Keratinocyte (primary cell): ENCODE results near the gene ARHGAP19. TPM values are rescaled to one million over a fixed set of nuclear protein-coding genes. Genes with fewer than 3 reads are reported as not detected.

Source experiments
- DNase-seq: peaks from one replicate; pipeline ENCODE4 v3.0.0-alpha.2; 2011; ENCODE audit warnings: low read depth, missing footprints, low spot score
- FAIRE-seq: peaks from 2 replicates; lab custom pipeline; 2011; peaks lifted over from hg19 to GRCh38; lab: Jason Lieb, UNC
- H2AFZ ChIP-seq: 2 replicates; pipeline ENCODE4 v1.6.0; 2012; ENCODE audit warnings: low read length, control low read depth, inconsistent platforms; ENCODE audit not compliant: control insufficient read depth
- H3K27ac ChIP-seq: 2 replicates; pipeline ENCODE4 v1.5.1; 2011; ENCODE audit warnings: low read length; ENCODE audit not compliant: control insufficient read depth, insufficient read depth
- H3K27me3 ChIP-seq: 3 replicates; pipeline ENCODE4 v1.6.0; 2011; ENCODE audit warnings: low read length; ENCODE audit not compliant: control insufficient read depth, insufficient read depth; ENCODE audit errors: extremely low read depth
- H3K36me3 ChIP-seq, 2 experiments: 2 replicates in 1 of 2; 3 replicates in 1 of 2; pipeline ENCODE4 v1.5.1; 2011; ENCODE audit warnings: low read length in 2 of 2, mild to moderate bottlenecking in 1 of 2; ENCODE audit not compliant: control insufficient read depth in 2 of 2, insufficient read depth in 2 of 2; ENCODE audit errors: extremely low read depth in 1 of 2
- H3K4me1 ChIP-seq: 3 replicates; pipeline ENCODE4 v1.5.1; 2011; ENCODE audit warnings: low read length; ENCODE audit not compliant: control insufficient read depth, insufficient read depth; ENCODE audit errors: extremely low read depth
- H3K4me2 ChIP-seq: 3 replicates; pipeline ENCODE4 v1.6.0; 2011; ENCODE audit warnings: low read depth, low read length; ENCODE audit not compliant: control insufficient read depth, insufficient read depth; ENCODE audit errors: extremely low read depth
- H3K4me3 ChIP-seq, 3 experiments: fragments of 200-600 bp in 1 of 3; sonication (generic) in 1 of 3; 2 replicates in 2 of 3; 3 replicates in 1 of 3; pipeline ENCODE4 v1.5.1; 2011 to 2016; ENCODE audit warnings: low read length in 3 of 3, mild to moderate bottlenecking in 3 of 3, control low read depth in 2 of 3, inconsistent platforms in 1 of 3, low read depth in 1 of 3, mixed read lengths in 1 of 3, mixed run types in 1 of 3, moderate library complexity in 1 of 3; ENCODE audit not compliant: control insufficient read depth in 2 of 3, insufficient read depth in 2 of 3; ENCODE audit errors: extremely low read depth in 1 of 3
- H3K79me2 ChIP-seq: 2 replicates; pipeline ENCODE4 v1.6.0; 2012; ENCODE audit warnings: low read length; ENCODE audit not compliant: control insufficient read depth, insufficient read depth
- H3K9ac ChIP-seq: 3 replicates; pipeline ENCODE4 v1.6.0; 2011; ENCODE audit warnings: low read length; ENCODE audit not compliant: control insufficient read depth, insufficient read depth; ENCODE audit errors: extremely low read depth
- H3K9me1 ChIP-seq: 3 replicates; pipeline ENCODE4 v1.6.0; 2011; ENCODE audit warnings: low read length; ENCODE audit not compliant: control insufficient read depth, insufficient read depth; ENCODE audit errors: extremely low read depth
- H3K9me3 ChIP-seq: 2 replicates; pipeline ENCODE4 v1.5.1; 2012; ENCODE audit warnings: low read depth, low read length; ENCODE audit not compliant: control insufficient read depth
- H4K20me1 ChIP-seq: 3 replicates; pipeline ENCODE4 v1.6.0; 2011; ENCODE audit warnings: low read length; ENCODE audit not compliant: control insufficient read depth, insufficient read depth; ENCODE audit errors: extremely low read depth
- EZH2 ChIP-seq: IDR thresholded peaks from one replicate; pipeline ENCODE4 v1.6.1; 2012; ENCODE audit warnings: inconsistent platforms, mild to moderate bottlenecking, low read length, moderate library complexity
- dilution Hi-C: fragments of 300-500 bp; cut with MboI; formaldehyde crosslinking; loops from one replicate; pipeline ENCODE4 v1.7.0; 2020; ENCODE audit warnings: low sequenced_read_pairs; ENCODE audit not compliant: extremely low pct_ligation_motif_present
- polyA plus RNA-seq, 5 experiments: library from polyadenylated mRNA; depleted of rRNA in 3 of 5; stranded (reverse) in 3 of 5; stranded (forward) in 1 of 5; unstranded in 1 of 5; fragments of >200 nt; gene quantifications; 1 replicate in 1 of 5; 2 replicates in 3 of 5; 3 replicates in 1 of 5; pipeline versions ENCODE4 v1.2.1 to v1.2.3, GENCODE V29; 2011 to 2012; ENCODE audit warnings: missing spikeins in 2 of 5, low read depth in 1 of 5, low replicate concordance in 1 of 5
- TF ChIP-seq, protein P1 (sequence below), 3 experiments: IDR thresholded peaks in 1 of 3; conservative IDR thresholded peaks in 1 of 3; optimal IDR thresholded peaks in 1 of 3; 2 replicates in 2 of 3; 3 replicates in 1 of 3; pipeline versions ENCODE3 to v1.5.1; 2011; ENCODE audit warnings: low read length in 3 of 3, mild to moderate bottlenecking in 3 of 3, moderate library complexity in 2 of 3, control low read depth in 1 of 3, inconsistent platforms in 1 of 3; ENCODE audit not compliant: insufficient read depth in 2 of 3; ENCODE audit errors: extremely low read depth in 1 of 3

Gene ARHGAP19
- polyA plus RNA-seq, 1 donor (not counting 4 experiments of a cell fraction or from before 2014, with no cell fraction given) = 7.5 TPM

DNA sequence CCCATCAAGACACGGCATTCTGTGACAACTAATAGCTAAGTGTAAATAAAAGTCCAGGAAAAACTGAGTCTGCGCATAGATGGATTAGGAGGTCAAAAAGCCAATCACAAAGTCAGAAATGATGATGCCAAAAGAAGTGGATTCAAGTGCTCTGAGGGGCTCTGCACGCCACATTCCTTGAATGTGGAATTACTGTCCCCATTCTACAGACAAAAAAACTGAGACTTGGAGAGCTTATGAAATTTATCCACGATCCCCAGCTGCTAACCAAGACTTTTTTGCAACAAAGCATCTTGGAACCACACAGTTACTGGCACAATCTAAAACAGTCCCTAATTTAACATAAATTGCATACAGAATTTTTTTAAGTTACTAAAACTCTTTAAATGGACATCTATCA lies 57.1 kb downstream of the ARHGAP19 start:
- FAIRE-seq = no peak
- no peak overlapping the region for H3K9ac ChIP-seq

DNA sequence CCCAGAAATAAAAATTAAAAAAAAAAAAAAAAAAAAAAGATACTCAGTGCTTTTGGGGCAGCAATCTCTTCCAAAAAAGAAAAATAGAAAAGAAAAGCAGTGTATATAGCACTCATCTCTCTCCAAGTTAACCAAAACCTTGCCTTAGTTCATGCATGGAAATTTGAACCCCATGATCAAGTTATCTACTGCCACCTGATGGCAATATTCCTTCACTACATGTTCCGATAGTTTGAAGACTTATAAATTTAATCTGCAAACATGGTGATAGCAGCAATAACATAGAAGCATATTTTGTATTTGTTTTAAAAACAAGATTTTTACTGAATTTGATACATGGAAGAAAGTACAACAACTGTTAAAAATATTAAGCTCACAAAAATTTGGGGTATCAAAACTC lies 58.0 kb downstream of the ARHGAP19 start:
- H3K79me2 ChIP-seq = no peaks in the 10 kb centered on the region
- no peaks in the 10 kb centered on the region for H4K20me1 ChIP-seq
- DNase-seq (no peak), FAIRE-seq (peak; percentile 34)
- no peak overlapping the region for H3K27ac ChIP-seq
- no peaks in the 10 kb centered on the region for H3K9me3 ChIP-seq
- no peak overlapping the region for H2AFZ ChIP-seq
- TF ChIP-seq EZH2 = no peak
- TF ChIP-seq, protein P1, sequence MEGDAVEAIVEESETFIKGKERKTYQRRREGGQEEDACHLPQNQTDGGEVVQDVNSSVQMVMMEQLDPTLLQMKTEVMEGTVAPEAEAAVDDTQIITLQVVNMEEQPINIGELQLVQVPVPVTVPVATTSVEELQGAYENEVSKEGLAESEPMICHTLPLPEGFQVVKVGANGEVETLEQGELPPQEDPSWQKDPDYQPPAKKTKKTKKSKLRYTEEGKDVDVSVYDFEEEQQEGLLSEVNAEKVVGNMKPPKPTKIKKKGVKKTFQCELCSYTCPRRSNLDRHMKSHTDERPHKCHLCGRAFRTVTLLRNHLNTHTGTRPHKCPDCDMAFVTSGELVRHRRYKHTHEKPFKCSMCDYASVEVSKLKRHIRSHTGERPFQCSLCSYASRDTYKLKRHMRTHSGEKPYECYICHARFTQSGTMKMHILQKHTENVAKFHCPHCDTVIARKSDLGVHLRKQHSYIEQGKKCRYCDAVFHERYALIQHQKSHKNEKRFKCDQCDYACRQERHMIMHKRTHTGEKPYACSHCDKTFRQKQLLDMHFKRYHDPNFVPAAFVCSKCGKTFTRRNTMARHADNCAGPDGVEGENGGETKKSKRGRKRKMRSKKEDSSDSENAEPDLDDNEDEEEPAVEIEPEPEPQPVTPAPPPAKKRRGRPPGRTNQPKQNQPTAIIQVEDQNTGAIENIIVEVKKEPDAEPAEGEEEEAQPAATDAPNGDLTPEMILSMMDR (optimal IDR thresholded peaks at IDR 0.05 in 1 of 3, IDR thresholded peaks at IDR 0.05 in 1 of 3, conservative IDR thresholded peaks at IDR 0.05 in 1 of 3; ENCODE audit: extremely low read depth in 1 of 3, insufficient read depth in 2 of 3, low read length in 3 of 3) = peak in 2 of 3 experiments; percentile 22 to 53
- no peaks in the 10 kb centered on the region for H3K4me1 ChIP-seq
- H3K4me3 ChIP-seq = no peak overlapping the region
- H3K9ac ChIP-seq = no peak overlapping the region
- dilution Hi-C loops = no loop called here
- no peaks in the 10 kb centered on the region for H3K36me3 ChIP-seq
- H3K27me3 ChIP-seq = no peaks in the 10 kb centered on the region
- H3K9me1 ChIP-seq = no peaks in the 10 kb centered on the region
- H3K4me2 ChIP-seq = no peak overlapping the region

More for the DNA sequence above, 57.1 kb downstream of the ARHGAP19 start:
- Histone ChIP-seq H3K9me3 (no peaks in the 10 kb centered on the region), H2AFZ (no peak overlapping the region), H3K27me3 (no peaks in the 10 kb centered on the region), H3K4me1 (no peaks in the 10 kb centered on the region), H4K20me1 (no peaks in the 10 kb centered on the region), H3K4me2 (no peak overlapping the region), H3K9me1 (no peaks in the 10 kb centered on the region), H3K79me2 (no peaks in the 10 kb centered on the region), H3K27ac (no peak overlapping the region), H3K36me3 (no peaks in the 10 kb centered on the region), H3K4me3 (no peak overlapping the region)
- DNase-seq = no peak
- dilution Hi-C loops = no loop called here
- TF ChIP-seq, protein P1 (optimal IDR thresholded peaks at IDR 0.05 in 1 of 3, IDR thresholded peaks at IDR 0.05 in 1 of 3, conservative IDR thresholded peaks at IDR 0.05 in 1 of 3; ENCODE audit: extremely low read depth in 1 of 3, insufficient read depth in 2 of 3, low read length in 3 of 3) = no peak
- TF ChIP-seq EZH2 = no peak
